Mesenchymal stem cell (in vitro differentiated cells and primary cell): ENCODE results near the gene POU2AF2.

Source experiments
- DNase-seq: peaks from one replicate; pipeline ENCODE4 v3.0.0-alpha.2; 2013
- H2AFZ ChIP-seq: one replicate; pipeline ENCODE4 v1.6.1; 2013; ENCODE audit warnings: low read depth, mild to moderate bottlenecking, control low read depth, inconsistent platforms, low read length, moderate library complexity
- H2AK5ac ChIP-seq: 2 replicates; pipeline ENCODE4 v1.6.1; 2013; ENCODE audit warnings: low read length, moderate library complexity, mild to moderate bottlenecking, inconsistent platforms; ENCODE audit not compliant: severe bottlenecking
- H2BK120ac ChIP-seq: one replicate; pipeline ENCODE4 v1.6.1; 2013; ENCODE audit warnings: low read depth, mild to moderate bottlenecking, inconsistent platforms, low read length, moderate library complexity
- H2BK12ac ChIP-seq, 2 experiments: one replicate each; pipeline ENCODE4 v1.6.1; 2013; ENCODE audit warnings: inconsistent platforms in 2 of 2, low read length in 2 of 2, mild to moderate bottlenecking in 2 of 2, moderate library complexity in 2 of 2, control low read depth in 1 of 2
- H2BK15ac ChIP-seq: one replicate; pipeline ENCODE4 v1.6.1; 2013; ENCODE audit warnings: mild to moderate bottlenecking, low read depth, inconsistent platforms; ENCODE audit not compliant: poor library complexity, severe bottlenecking
- H2BK5ac ChIP-seq: 2 replicates; pipeline ENCODE4 v1.6.1; 2013; ENCODE audit warnings: low read depth, mild to moderate bottlenecking, low read length, control low read depth, inconsistent platforms; ENCODE audit not compliant: poor library complexity, severe bottlenecking
- H3K14ac ChIP-seq, 2 experiments: one replicate each; pipeline ENCODE4 v1.6.1; 2013; ENCODE audit warnings: inconsistent platforms in 2 of 2, low read length in 2 of 2, control low read depth in 1 of 2, mild to moderate bottlenecking in 1 of 2, moderate library complexity in 1 of 2
- H3K18ac ChIP-seq, 2 experiments: one replicate each; pipeline ENCODE4 v1.6.1; 2013; ENCODE audit warnings: inconsistent platforms in 2 of 2, low read length in 2 of 2, control low read depth in 1 of 2, low read depth in 1 of 2, mild to moderate bottlenecking in 1 of 2
- H3K23ac ChIP-seq, 2 experiments: one replicate each; pipeline ENCODE4 v1.6.1; 2013; ENCODE audit warnings: inconsistent platforms in 2 of 2, low read length in 2 of 2, mild to moderate bottlenecking in 2 of 2, moderate library complexity in 2 of 2, control low read depth in 1 of 2
- H3K27ac ChIP-seq: 2 replicates; pipeline ENCODE4 v1.5.1; 2013; ENCODE audit warnings: mild to moderate bottlenecking, moderate library complexity, low read length, control low read depth, inconsistent platforms; ENCODE audit not compliant: poor library complexity, severe bottlenecking
- H3K27me3 ChIP-seq, 2 experiments: 2 replicates each; pipeline versions ENCODE4 v1.6.1 to v1.7.0; 2013; ENCODE audit warnings: low read length in 2 of 2, mild to moderate bottlenecking in 2 of 2, moderate library complexity in 2 of 2, control low read depth in 1 of 2, inconsistent platforms in 1 of 2; ENCODE audit not compliant: control insufficient read depth in 1 of 2, insufficient read depth in 1 of 2
- H3K36me3 ChIP-seq, 2 experiments: 2 replicates each; pipeline versions ENCODE4 v1.6.1 to v1.7.0; 2013; ENCODE audit warnings: low read length in 2 of 2, control low read depth in 1 of 2, inconsistent platforms in 1 of 2, low read depth in 1 of 2, mild to moderate bottlenecking in 1 of 2; ENCODE audit not compliant: insufficient read depth in 2 of 2, control insufficient read depth in 1 of 2
- H3K4ac ChIP-seq, 2 experiments: one replicate each; pipeline ENCODE4 v1.6.1; 2013; ENCODE audit warnings: inconsistent platforms in 2 of 2, low read length in 2 of 2, mild to moderate bottlenecking in 2 of 2, moderate library complexity in 2 of 2, control low read depth in 1 of 2, low read depth in 1 of 2
- H3K4me1 ChIP-seq: 2 replicates; pipeline ENCODE4 v1.6.1; 2013; ENCODE audit warnings: low read depth, low read length, control low read depth; ENCODE audit not compliant: control insufficient read depth, insufficient read depth
- H3K4me2 ChIP-seq: 2 replicates; pipeline ENCODE4 v1.6.1; 2013; ENCODE audit warnings: low read length, mild to moderate bottlenecking, inconsistent platforms; ENCODE audit not compliant: poor library complexity, severe bottlenecking
- H3K4me3 ChIP-seq, 2 experiments: 2 replicates each; pipeline versions ENCODE4 v1.5.1 to v1.7.0; 2013; ENCODE audit warnings: low read length in 2 of 2, mild to moderate bottlenecking in 2 of 2, control low read depth in 1 of 2, low read depth in 1 of 2; ENCODE audit not compliant: insufficient read depth in 1 of 2
- H3K79me1 ChIP-seq: replicated peaks from 2 replicates; pipeline ENCODE4 v1.6.1; 2013; ENCODE audit warnings: mild to moderate bottlenecking, control low read depth, low read length, inconsistent platforms; ENCODE audit not compliant: poor library complexity, severe bottlenecking
- H3K9ac ChIP-seq: 2 replicates; pipeline ENCODE4 v1.7.0; 2013; ENCODE audit warnings: mild to moderate bottlenecking, low read length, moderate library complexity
- H3K9me3 ChIP-seq: 2 replicates; pipeline ENCODE4 v1.7.0; 2013; ENCODE audit warnings: mild to moderate bottlenecking, low read length; ENCODE audit not compliant: control insufficient read depth
- H4K8ac ChIP-seq: one replicate; pipeline ENCODE4 v1.6.1; 2013; ENCODE audit warnings: inconsistent platforms, mild to moderate bottlenecking, low read length, moderate library complexity
- H4K91ac ChIP-seq: one replicate; pipeline ENCODE4 v1.6.1; 2013; ENCODE audit warnings: mild to moderate bottlenecking, low read length, inconsistent platforms
- WGBS: methylation state at CpG from one replicate; pipeline ENCODE4 v1.1.7; 2013; ENCODE audit warnings: mixed read lengths; 5-methylcytosine and 5-hydroxymethylcytosine counted together

Gene POU2AF2

GRCh38 chr11:111322534-111322933, 77.0 kb downstream of the POU2AF2 start:
- H3K4ac ChIP-seq = no peak overlapping the region
- no peak overlapping the region for H2BK120ac ChIP-seq
- H4K91ac ChIP-seq = no peak overlapping the region
- H3K4me1 ChIP-seq = no peaks in the 10 kb centered on the region
- H3K79me1 ChIP-seq = no peaks in the 10 kb centered on the region
- no peak overlapping the region for H3K4me3 ChIP-seq
- H2BK5ac ChIP-seq = no peak overlapping the region
- no peak overlapping the region for H3K9ac ChIP-seq
- WGBS = 99% methylated on average over 2 of the region's 2 CpGs
- no peak overlapping the region for H2AK5ac ChIP-seq
- no peak overlapping the region for H2BK15ac ChIP-seq
- no peak overlapping the region for H2AFZ ChIP-seq
- H3K27ac ChIP-seq = no peak overlapping the region
- H3K36me3 ChIP-seq = no peaks in the 10 kb centered on the region
- H3K18ac ChIP-seq = no peak overlapping the region
- H4K8ac ChIP-seq = no peak overlapping the region
- DNase-seq = no peak
- no peak overlapping the region for H3K23ac ChIP-seq
- peaks cover 4 to 33% of the 10 kb centered on the region in 2 experiments for H3K27me3 ChIP-seq
- no peak overlapping the region for H3K14ac ChIP-seq
- no peak overlapping the region for H3K4me2 ChIP-seq
- no peaks in the 10 kb centered on the region for H3K9me3 ChIP-seq
- H2BK12ac ChIP-seq = no peak overlapping the region

- peak overlapping the region in 1 of 2 experiments; percentile 34 for H3K4me3 ChIP-seq
- peaks cover 4 to 28% of the 10 kb centered on the region in 2 experiments for H3K27me3 ChIP-seq
- no peak overlapping the region for H3K23ac ChIP-seq
- no peak overlapping the region for H2BK5ac ChIP-seq
- no peak overlapping the region for H4K8ac ChIP-seq
- peak overlapping the region; percentile 45 for H3K9ac ChIP-seq
- no peak overlapping the region for H2AFZ ChIP-seq
- WGBS = 61% methylated on average over 4 of the region's 5 CpGs
- H3K14ac ChIP-seq = no peak overlapping the region
- H3K4ac ChIP-seq = no peak overlapping the region
- no peaks in the 10 kb centered on the region for H3K4me1 ChIP-seq
- H2BK12ac ChIP-seq = no peak overlapping the region
- no peak overlapping the region for H2BK15ac ChIP-seq
- H3K18ac ChIP-seq = no peak overlapping the region
- H3K36me3 ChIP-seq = no peaks in the 10 kb centered on the region
- H3K9me3 ChIP-seq = no peaks in the 10 kb centered on the region
- no peak overlapping the region for H2BK120ac ChIP-seq
- DNase-seq = no peak
- H3K79me1 ChIP-seq = no peaks in the 10 kb centered on the region
- no peak overlapping the region for H2AK5ac ChIP-seq
- no peak overlapping the region for H3K4me2 ChIP-seq
- no peak overlapping the region for H4K91ac ChIP-seq
- H3K27ac ChIP-seq = no peak overlapping the region
These were observed 78.8 kb downstream of the POU2AF2 start for GRCh38 chr11:111324277-111324720.

GRCh38 chr11:111325259-111325658, 79.7 kb downstream of the POU2AF2 start:
- 93% methylated on average over 4 of the region's 5 CpGs for WGBS
- Histone ChIP-seq H2BK15ac (no peak overlapping the region), H3K4ac (no peak overlapping the region), H3K4me2 (no peak overlapping the region), H2BK5ac (no peak overlapping the region), H3K9me3 (no peaks in the 10 kb centered on the region), H3K36me3 (no peaks in the 10 kb centered on the region), H4K8ac (no peak overlapping the region), H3K4me1 (no peaks in the 10 kb centered on the region), H3K4me3 (no peak overlapping the region), H2BK120ac (no peak overlapping the region), H3K23ac (no peak overlapping the region), H2BK12ac (no peak overlapping the region), H3K14ac (no peak overlapping the region), H4K91ac (no peak overlapping the region), H2AK5ac (no peak overlapping the region), H3K9ac (no peak overlapping the region), H3K18ac (no peak overlapping the region), H3K27ac (no peak overlapping the region), H3K79me1 (no peaks in the 10 kb centered on the region), H2AFZ (no peak overlapping the region), H3K27me3 (peaks cover 4 to 24% of the 10 kb centered on the region in 2 experiments)
- no peak for DNase-seq

GRCh38 chr11:111326824-111327223, 81.3 kb downstream of the POU2AF2 start:
- no peak overlapping the region for H3K4me2 ChIP-seq
- no peak overlapping the region for H3K4ac ChIP-seq
- H3K4me1 ChIP-seq = no peaks in the 10 kb centered on the region
- no peak overlapping the region for H3K18ac ChIP-seq
- no peaks in the 10 kb centered on the region for H3K36me3 ChIP-seq
- no peak overlapping the region for H2AFZ ChIP-seq
- H3K79me1 ChIP-seq = no peaks in the 10 kb centered on the region
- H2BK12ac ChIP-seq = no peak overlapping the region
- no peak overlapping the region for H4K8ac ChIP-seq
- no peak overlapping the region for H2BK5ac ChIP-seq
- no peaks in the 10 kb centered on the region for H3K9me3 ChIP-seq
- DNase-seq = no peak
- H3K14ac ChIP-seq = no peak overlapping the region
- H3K4me3 ChIP-seq = no peak overlapping the region
- no peak overlapping the region for H3K23ac ChIP-seq
- H3K27ac ChIP-seq = no peak overlapping the region
- H4K91ac ChIP-seq = no peak overlapping the region
- H3K9ac ChIP-seq = no peak overlapping the region
- no peak overlapping the region for H2AK5ac ChIP-seq
- H2BK120ac ChIP-seq = no peak overlapping the region
- peaks cover 0 to 16% of the 10 kb centered on the region in 2 experiments for H3K27me3 ChIP-seq
- H2BK15ac ChIP-seq = no peak overlapping the region
- WGBS = 65% methylated on average over 4 of the region's 4 CpGs
